Fibroblast of the conjunctiva (primary cell): Measurements from ENCODE around the gene RPL18A.

Experiments
- DNase-seq: peaks from one replicate; pipeline ENCODE4 v3.0.0-alpha.2; 2010; ENCODE audit warnings: low read depth

The RPL18A gene

DNA sequence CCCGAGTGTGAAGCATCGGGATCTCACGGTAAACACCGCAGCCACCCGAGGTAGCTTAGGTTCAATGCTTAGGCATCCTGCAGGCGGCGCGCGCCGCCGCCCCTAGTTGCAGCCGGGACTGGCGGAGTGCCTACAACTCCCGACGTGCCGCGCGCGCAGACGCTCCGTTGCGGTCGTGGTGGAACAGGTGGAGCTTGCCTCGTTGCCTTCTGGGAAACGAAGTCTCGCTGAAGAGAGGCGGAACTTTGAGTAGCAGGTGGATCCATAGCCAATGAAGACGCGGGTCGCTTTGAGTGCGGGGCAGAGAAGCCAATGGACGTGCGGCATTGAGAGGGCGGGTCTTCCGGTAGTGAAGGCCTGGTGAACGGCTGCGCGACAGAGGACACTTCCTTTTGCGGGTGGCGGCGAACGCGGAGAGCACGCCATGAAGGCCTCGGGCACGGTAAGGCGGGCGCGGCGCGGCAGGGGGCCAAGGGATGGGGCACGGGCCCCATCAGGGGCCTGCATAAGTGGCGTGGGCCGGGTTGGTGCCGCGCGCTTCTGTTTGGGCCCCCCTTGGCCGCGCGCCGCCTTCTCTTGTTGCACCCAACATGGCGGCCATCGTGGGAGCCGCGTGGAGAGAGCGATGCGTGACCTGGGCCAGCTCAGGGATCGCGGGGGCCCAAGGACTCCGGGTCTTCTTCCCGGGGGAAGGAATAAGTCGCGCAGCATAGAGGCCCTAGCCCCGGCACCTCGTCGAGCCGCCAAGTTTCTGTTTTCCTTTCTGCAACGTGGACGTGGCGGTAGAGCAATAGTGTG lies at the start of gene RPL18A:
Gene RPL18A, plus strand, starts transcription at position 378 of the 798 bp plus-strand sequence. Its CDS starts 47 bp downstream, at position 425.
- peak; percentile 99 for DNase-seq

DNA sequence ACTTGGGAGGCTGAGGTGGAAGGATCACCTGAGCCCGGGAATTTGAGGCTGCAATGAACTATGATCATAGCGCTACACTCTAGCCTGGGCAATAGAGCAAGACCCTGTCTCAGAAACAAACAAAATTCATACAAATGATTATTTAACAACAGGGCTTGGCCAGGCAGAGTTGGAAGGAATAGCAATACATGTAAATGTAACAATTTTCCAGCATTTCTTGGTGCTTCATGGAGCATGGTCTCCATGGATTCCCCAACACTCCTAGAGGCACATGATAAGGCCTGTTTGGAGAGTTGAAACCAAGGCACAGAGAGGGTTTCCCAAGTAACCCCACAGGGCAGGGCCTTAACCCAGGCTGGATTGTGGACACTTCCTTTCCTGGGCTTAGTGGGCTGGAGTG lies 48.6 kb upstream of the RPL18A start:
- DNase-seq = no peak

DNA sequence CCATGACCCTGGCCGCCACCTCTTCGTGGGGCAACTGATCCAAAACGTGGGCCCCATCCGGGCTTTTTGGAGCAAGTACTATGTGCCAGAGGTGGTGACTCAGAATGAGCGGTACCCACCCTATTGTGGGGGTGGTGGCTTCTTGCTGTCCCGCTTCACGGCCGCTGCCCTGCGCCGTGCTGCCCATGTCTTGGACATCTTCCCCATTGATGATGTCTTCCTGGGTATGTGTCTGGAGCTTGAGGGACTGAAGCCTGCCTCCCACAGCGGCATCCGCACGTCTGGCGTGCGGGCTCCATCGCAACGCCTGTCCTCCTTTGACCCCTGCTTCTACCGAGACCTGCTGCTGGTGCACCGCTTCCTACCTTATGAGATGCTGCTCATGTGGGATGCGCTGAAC lies 48.0 kb upstream of the RPL18A start:
- no peak for DNase-seq

DNA sequence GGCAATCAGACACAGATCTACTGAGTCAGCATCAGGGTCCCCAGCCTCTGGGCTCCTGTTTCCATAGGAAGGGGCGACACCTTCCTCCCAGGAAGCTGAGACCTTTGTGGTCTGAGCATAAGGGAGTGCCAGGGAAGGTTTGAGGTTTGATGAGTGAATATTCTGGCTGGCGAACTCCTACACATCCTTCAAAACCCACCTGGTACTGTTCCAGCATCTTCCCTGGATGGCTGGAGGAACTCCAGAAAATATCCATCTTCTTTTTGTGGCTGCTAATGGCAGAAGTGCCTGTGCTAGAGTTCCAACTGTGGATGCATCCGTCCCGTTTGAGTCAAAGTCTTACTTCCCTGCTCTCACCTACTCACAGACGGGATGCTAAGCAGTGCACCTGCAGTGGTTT lies 47.6 kb upstream of the RPL18A start:
- DNase-seq = no peak

DNA sequence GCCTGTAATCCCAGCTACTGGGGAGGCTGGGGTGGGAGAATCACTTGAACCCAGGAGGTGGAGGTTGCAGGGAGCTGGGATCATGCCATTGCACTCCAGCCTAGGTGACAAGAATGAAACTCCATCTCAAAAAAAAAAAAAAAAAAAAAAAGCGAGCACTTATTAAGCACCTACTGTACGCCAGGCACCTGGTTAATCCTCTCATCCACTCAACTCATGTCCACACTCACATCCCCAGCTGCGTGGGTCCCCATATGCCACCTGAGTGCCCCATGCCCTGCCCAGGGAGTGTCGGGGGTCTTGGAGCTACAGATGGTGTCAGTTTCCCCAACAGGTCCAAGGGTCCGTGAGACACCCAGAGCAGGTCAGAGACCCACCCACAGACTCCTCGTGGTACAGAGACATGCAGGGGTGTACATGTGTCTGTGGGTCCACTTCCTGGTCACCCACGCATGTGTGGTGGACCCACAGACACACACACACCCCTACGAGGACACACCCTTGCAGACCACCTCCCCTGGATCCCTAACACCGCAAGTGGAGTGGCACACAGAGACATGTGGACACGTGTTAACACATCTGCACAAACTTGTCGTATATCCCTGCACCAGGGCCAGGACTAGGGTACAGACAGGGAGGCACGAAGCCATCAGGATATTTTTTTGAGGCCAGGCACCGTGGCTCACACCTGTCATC lies 41.9 kb upstream of the RPL18A start:
- DNase-seq = no peak

DNA sequence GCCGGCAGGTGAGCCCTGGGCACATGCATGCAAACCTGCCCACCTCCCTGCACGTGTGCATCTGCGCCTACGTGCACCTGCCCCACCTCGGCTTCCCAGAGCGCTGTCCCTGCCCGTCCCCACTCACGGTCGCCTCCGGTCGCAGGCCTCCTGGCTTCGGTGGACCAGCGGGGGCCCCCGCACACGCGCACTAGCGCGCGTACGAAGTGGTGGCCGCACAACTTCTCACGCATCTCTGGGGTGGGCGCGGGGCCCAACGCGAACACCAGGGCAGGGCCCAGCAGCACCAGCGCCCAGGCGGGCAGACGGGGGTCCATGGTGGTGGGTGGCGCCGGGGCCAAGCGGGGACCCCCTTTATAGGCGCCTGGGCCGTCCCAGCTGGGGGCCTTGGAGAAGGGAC lies 38.5 kb upstream of the RPL18A start, which contains the start of gene INSL3:
Gene INSL3, minus strand, starts transcription at position 330 of the 400 bp plus-strand sequence. Its CDS starts 13 bp downstream, at position 317.
- no peak for DNase-seq

DNA sequence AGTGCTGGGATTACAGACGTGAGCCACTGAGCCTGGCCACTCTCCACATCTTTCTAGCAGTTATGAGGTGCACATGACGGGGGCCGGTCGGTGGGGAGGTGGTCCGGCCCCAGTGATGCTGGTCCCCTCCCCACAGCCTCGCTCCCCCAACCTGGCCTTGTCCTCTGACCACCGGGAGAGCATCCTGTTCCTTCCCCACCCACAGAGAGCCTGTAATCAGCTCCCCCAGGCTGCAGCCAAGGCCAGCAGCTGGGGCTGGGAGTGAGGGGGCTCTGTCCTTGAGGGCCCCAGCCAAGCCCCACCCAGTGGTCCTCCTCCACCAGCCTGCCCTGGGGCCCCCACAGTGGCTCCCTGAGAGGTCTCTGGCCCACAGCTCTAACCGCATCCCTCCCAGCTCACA lies 35.4 kb upstream of the RPL18A start:
- no peak for DNase-seq

DNA sequence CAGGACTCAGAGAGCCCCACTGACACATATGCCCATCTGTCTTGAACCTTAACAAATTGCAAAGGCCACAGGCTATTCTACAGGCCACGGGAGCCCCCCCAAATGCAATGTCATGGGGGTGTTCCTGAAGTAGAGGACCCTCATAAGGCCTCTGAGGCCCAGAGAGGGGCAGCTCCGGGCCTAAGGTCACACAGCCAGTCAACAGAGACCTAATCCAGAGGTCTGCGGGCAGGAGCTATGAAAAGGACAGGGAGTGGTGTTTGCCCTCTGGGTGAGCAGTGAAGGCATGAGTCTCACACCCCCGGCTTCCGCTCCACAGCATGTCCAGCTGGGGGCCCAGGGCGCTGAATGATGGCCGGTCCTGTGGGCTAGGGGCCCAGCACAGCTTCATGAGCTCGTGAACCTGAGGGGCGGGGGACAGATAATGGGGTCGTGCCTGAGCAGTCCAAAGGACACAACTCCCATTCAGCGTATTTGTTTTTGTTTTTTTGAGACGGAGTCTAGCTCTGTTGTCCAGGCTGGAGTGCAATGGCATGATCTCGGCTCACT lies 33.1 kb upstream of the RPL18A start:
- DNase-seq = no peak

DNA sequence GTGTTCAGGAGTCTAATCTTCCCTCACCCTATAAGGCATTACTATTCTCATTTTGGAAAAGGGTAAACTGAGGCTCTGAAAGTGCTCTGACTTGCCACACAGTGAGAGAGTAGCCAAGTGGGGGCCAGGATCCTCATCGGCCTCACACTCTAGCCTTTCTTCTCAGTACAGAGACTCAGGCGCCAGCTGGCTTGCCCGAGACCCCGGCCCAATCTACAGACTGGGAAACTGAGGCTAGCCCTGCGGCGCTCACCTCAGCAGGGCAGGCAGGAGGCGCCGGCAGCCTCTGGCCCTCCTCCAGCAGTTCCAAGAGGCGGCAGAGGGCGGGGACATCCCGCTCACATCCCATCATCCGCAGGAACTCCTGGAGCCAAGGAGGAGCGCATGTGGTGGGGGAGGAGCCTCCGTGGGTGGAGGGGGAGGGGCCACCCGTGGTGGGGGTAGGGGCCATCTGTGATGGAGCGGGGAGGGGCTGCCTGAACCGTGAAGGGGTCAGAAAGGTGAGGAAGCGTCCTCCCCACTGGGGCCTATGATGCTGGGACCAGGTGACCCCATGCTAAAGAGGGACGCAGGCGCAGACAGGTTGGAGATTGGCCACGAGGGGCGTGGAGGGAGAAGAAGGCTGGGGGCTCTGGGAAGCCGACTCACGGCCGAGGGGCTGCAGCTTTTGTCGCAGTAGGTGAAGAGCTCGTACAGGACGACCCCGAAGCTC lies 29.7 kb upstream of the RPL18A start:
- DNase-seq = no peak

DNA sequence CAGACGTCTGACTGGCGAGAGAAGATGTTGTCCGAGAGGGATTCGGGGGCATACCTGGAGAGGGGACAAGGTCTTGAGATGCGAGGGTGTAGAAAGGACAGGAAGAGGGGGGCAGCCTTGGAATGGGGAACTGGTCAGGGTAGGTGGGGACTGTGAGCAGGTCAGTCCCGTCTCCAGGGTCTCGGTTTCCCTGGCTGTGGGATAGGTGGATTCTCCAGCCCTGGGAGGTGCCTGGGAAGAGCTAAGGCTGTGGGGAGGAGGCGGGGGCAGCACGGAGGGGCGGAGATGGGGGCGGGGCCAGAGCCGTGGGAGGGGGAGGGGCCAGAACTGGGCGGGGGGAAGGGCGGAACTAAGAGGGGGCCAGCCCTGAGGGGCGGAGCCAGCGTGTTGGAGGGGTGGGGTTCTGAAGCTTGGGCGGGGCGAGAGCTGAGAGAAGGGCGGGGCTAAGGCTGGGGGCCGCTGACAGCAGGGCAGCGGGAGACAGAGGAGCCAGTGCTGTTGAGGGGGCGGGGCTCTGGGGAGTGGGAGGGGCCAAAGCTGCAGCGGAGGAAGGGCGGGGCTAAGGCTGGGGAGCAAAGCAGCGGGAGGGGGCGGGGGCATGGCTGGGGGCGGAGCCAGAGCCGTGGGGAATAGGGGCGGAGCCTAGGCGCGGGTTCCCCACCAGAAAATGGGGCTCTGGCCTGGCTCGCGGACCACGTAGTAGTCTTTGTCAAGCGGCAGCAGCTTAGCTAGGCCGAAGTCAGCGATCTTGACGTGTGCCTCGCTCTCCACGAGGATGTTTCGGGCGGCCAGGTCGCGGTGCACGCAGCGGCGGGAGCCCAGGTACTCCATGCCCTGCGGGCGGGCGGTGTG lies 28.9 kb upstream of the RPL18A start:
- DNase-seq = peak; percentile 57

DNA sequence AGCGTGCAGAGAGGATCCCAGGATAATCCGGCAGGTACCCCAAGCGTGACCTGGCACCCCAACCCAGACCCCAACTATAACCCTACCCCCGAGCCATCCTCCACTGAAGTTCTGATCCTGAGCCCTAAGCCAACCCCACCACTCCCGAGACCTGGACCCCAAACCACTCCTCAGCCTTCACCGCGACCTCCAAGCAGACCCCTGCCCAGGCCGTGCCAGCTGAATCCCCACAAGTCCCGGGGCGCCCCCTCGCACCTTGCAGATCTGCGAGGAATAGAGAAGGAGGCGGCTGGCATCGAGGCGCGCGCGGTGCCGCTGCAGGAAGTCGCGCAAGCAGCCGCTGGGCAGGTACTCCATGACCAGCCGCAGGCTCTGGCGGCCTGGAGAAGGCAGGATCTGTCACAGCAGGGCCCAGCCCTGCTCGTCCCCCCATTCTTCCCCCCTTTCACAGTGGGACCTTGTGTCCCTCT lies 28.3 kb upstream of the RPL18A start:
- no peak for DNase-seq

DNA sequence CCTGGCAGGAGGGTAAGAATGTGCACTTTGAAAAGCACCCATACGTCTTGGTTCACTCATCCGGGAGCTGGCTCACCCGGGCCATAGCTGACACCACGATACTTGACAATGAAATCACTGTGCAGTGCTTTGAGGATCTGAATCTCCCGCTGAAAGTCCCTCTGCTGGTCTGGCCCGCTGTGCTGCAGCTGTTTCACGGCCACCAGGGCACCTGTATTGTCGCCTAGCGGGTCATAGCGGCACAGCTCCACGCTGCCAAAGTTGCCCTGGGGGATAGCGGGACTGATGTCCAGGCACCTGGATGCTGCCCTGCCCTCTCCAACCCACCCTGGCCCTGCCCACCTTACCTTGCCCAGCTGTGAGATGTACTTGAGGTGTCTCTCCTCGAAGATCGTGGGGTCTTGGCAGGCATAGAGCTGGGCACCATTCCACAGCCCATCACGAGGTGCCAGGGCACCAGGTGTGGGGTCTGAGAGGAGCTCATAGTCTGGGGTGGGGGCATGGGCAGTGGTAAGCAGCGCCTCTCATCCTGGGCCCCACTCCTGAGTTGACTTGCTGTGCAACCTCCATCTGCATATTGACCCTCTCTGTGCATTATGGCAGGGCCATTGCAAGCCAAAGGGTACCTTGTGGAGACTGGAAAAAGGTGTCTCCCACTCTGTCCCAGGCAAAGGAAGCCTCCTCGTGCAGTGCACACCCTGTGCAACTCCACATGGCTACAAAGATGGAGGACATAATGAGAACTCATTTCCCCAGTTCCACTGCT lies 27.1 kb upstream of the RPL18A start:
- DNase-seq = no peak

DNA sequence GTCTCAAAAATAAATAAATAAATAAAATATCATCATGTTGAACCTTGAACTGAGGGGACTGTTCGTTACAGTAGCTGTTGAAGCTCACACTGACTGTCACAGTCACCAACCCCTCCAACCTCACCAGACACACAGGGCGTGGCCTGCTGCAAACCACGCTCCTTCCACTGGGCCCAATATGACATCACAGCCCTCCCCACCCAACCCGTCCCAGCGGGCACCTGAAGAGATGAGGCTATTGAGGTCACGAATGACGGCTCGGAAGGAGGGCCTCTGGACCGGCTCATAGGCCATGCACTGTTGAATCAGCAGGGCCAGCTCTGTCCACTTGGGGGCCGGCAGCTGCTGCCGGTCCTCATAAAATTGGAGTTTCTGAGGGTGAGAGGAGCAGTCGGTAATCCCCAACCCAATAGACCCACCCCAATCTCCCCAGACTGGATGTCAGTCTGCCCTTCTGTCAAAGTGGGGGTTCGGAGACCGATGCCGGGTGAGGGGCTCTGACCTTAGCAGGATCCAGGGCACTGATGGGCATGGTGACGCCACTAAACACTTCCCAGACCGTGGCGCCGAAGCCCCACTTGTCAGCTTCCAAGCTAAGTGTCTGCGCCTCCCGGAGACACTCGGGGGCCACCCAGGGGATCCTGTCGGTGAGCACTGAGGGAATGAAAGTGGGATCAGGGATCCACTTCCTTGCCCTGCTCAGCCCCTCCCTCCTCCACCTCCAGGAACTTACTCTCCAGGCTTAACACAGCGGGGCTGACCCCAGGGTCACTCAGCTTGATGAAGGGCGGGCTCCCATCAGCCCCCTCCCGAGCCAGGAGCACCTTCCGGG lies 25.1 kb upstream of the RPL18A start:
- no peak for DNase-seq

DNA sequence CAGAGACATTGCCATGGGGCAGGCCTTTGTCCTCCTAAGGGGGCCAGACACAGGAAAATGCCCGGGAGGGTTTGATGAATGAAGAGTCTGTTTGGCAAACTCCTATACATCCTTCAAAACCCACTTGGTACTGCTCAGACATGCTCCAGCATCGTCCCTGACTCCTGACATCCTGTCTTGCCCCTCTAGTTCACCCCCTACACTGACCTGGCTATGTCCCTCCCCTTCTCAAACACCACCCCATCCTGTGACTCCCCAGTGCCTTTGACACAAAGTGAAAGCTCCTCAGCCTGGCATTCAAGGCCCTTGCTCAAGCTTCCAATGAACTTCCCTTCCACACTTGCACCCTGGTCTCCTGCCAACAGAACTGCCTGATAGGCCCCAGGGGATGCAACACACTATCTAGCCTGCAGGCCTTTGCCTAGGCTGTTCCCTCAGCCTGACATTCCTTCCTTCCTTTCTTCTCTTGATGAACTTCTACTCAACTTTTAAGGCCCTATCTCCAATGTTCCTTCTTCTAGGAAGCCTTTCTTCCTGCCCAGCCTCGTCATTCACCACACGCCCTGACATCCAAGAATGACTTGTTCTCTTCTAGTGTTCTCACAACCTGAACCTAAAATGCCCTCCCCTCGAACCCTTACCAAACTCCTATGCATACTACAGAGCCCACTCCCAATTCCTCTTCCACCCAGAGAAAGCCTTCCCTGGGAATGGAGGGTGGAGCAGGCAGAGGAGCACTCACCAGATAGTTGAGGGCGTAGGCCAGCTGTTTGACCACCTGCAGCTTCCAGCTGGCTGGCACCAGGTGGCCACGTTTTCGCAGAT lies 24.3 kb upstream of the RPL18A start:
- no peak for DNase-seq

DNA sequence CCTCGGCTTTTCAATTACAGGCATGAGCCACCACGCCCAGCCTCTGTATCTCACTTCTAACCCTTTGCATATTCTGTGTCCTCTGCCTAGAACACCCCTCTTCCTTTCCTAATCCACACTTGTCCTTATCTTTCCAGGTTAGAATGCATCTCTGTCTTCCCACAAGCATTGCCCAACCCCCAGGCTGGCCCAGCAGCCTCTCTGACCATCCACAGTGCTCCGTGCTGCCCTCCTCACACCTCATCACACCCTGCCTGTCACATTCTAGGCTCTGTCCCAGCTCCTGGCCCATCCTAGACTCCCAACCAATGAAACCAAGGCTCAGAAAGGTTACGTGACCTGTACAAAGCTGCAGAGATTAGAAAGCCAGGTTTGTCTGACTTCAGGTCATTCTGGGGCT lies 23.2 kb upstream of the RPL18A start:
- DNase-seq = no peak

DNA sequence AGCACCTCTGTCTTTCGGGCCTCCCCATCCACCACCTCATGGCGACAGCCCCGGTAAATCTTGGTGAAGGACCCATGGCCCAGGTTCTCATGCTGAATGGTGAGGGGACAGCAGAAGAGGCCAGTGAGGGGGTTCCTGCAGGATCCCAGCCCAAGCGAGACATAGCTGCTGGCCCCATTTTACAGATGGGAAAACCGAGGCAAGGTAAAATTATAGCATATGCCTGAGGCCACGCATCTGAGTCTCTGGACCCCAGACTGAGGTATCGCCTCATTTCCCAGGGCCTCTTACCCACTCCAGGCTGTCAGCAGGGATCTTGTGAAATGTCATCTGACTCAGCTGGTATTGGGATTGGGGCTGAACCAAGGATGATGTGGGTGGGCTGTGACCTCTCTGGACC lies 21.7 kb upstream of the RPL18A start:
- no peak for DNase-seq

DNA sequence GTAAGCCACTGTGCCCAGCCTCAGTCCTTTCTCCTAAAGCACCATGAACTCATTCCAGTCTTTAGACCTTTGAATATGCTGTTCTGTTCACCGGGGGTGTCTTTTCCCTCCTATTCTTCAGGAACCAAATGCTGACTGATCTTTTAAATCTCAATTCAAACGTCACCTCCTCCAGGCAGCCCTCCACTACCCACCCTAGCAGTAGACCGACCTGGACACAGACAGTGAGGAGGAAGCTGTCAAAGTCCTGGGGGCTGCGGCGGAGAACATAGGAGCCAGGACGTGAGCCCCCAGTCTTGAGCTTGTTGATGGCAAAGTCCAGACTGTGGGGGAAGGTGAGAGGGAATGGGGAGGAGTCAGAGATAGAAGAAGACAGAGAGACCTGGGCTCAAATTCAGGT lies 19.7 kb upstream of the RPL18A start:
- no peak for DNase-seq

DNA sequence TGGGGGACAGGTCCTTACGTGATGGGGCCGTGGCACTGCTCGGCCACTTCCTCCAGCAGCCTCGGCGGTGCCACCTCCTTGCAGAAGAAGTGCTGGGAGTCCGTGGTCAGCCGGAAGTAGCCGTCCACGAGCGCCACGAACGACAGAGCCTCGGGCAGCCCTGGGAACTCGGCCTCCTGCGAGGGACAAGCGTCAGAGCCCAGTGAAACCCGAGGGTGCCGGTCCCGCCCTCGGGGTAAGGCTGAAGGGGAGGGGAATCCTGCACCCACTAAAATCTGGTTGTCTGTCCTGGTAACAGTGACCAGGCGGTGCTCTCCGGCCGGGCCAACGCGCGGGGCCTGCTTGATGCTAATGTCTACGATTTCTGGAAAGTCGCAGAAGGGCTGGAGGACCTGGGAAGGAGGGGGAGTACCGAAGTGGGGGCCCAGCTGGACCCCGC lies 18.3 kb upstream of the RPL18A start:
- no peak for DNase-seq
